HepG2 (cell line): ENCODE data around the gene P2RX5. TPM values are rescaled to one million over a fixed set of nuclear protein-coding genes. Genes with fewer than 3 reads are reported as not detected.
A peak's percentile ranks its signal among the peaks of the same experiment; 100 is the strongest.

ENCODE experiments used
- BRCA1 ChIP-seq: sonication (generic); formaldehyde crosslinking; IDR thresholded peaks from 2 replicates; pipeline ENCODE4 v1.4.0; 2020; ENCODE audit warnings: missing genetic modification reagents
- FOXA1 ChIP-seq, 2 experiments: fragments of 450-650 bp in 1 of 2; sonication (generic) in 1 of 2; formaldehyde crosslinking in 1 of 2; IDR thresholded peaks; 2 replicates each; pipeline versions ENCODE4 v1.4.0 to v1.6.1; 2016 to 2020; ENCODE audit warnings: missing genetic modification reagents in 1 of 2
- KDM4B ChIP-seq: sonication (generic); formaldehyde crosslinking; IDR thresholded peaks from 2 replicates; pipeline ENCODE4 v1.4.0; 2020; ENCODE audit warnings: missing genetic modification reagents
- KDM5A ChIP-seq: fragments of 200-600 bp; sonication (generic); IDR thresholded peaks from 2 replicates; pipeline ENCODE4 v1.7.0; 2018; ENCODE audit warnings: antibody characterized with exemption, mild to moderate bottlenecking, low read length, borderline replicate concordance
- MZF1 ChIP-seq: sonication (generic); formaldehyde crosslinking; IDR thresholded peaks from 2 replicates; pipeline ENCODE4 v1.8.1; 2023; ENCODE audit warnings: mild to moderate bottlenecking, missing genetic modification reagents, borderline replicate concordance
- NCOR1 ChIP-seq: fragments of 200-600 bp; sonication (generic); IDR thresholded peaks from 2 replicates; pipeline ENCODE4 v1.7.0; 2017; ENCODE audit warnings: antibody characterized with exemption, low read length, borderline replicate concordance
- RFX3 ChIP-seq: IDR thresholded peaks from 2 replicates; pipeline ENCODE4 v1.6.1; 2016; ENCODE audit warnings: missing biosample characterization, missing genetic modification reagents
- SMAD1 ChIP-seq: sonication (generic); formaldehyde crosslinking; IDR thresholded peaks from 2 replicates; pipeline ENCODE4 v1.4.0; 2020; ENCODE audit warnings: missing genetic modification reagents, low read depth, mild to moderate bottlenecking, borderline replicate concordance
- ZBTB8A ChIP-seq: sonication (generic); formaldehyde crosslinking; IDR thresholded peaks from 2 replicates; pipeline ENCODE4 v1.4.0; 2020; ENCODE audit warnings: mild to moderate bottlenecking, low read depth, missing genetic modification reagents, borderline replicate concordance
- ZFP41 ChIP-seq: sonication (generic); formaldehyde crosslinking; IDR thresholded peaks from 2 replicates; pipeline ENCODE4 v1.4.0; 2020; ENCODE audit warnings: mild to moderate bottlenecking, missing genetic modification reagents, borderline replicate concordance
- ZFP62 ChIP-seq: sonication (generic); formaldehyde crosslinking; IDR thresholded peaks from 2 replicates; pipeline ENCODE4 v1.4.0; 2020; ENCODE audit warnings: missing genetic modification reagents
- ZZZ3 ChIP-seq: sonication (generic); formaldehyde crosslinking; IDR thresholded peaks from 2 replicates; pipeline ENCODE4 v1.4.0; 2020; ENCODE audit warnings: missing genetic modification reagents, mild to moderate bottlenecking, borderline replicate concordance
- polyA plus RNA-seq, 8 experiments: library from polyadenylated mRNA; depleted of rRNA in 3 of 8; stranded (reverse) in 7 of 8; unstranded in 1 of 8; fragments of >200 nt; fragmentation: Illumina TruSeq in 4 of 8; extraction: Trizol in 4 of 8; gene quantifications; 2 replicates each; pipeline versions ENCODE4 v1.2.1 to v1.2.3, GENCODE V29; 2011 to 2016; ENCODE audit warnings: low read depth in 4 of 8, missing spikeins in 1 of 8, mixed read lengths in 1 of 8; ENCODE audit not compliant: insufficient read depth in 1 of 8
- total RNA-seq, 5 experiments: library from RNA; depleted of rRNA; stranded (reverse); fragments of >200 nt; fragmentation: Illumina TruSeq; extraction: Trizol; gene quantifications; 2 replicates each; pipeline ENCODE4 v1.2.3, GENCODE V29; 2016; ENCODE audit warnings: low read depth in 1 of 5
- TF ChIP-seq, protein P1 (sequence below): sonication (generic); formaldehyde crosslinking; IDR thresholded peaks from 2 replicates; pipeline ENCODE4 v1.5.0; 2020; ENCODE audit warnings: mild to moderate bottlenecking, missing genetic modification reagents, borderline replicate concordance
- TF ChIP-seq, protein P2 (sequence below): sonication (generic); formaldehyde crosslinking; IDR thresholded peaks from 2 replicates; pipeline ENCODE4 v1.4.0; 2020; ENCODE audit warnings: missing genetic modification reagents, mild to moderate bottlenecking, borderline replicate concordance
- TF ChIP-seq, protein P3 (sequence below): sonication (generic); formaldehyde crosslinking; IDR thresholded peaks from 2 replicates; pipeline ENCODE4 v1.8.0; 2023; ENCODE audit warnings: mild to moderate bottlenecking, missing genetic modification reagents
- TF ChIP-seq, protein P4 (sequence below), 2 experiments: fragments of 450-650 bp in 1 of 2; sonication (generic) in 1 of 2; formaldehyde crosslinking; IDR thresholded peaks; 2 replicates each; pipeline versions ENCODE4 v1.5.0 to v1.8.0; 2020 to 2022; ENCODE audit warnings: mild to moderate bottlenecking in 1 of 2, missing genetic modification reagents in 1 of 2
- TF ChIP-seq, protein P5 (sequence below): sonication (generic); formaldehyde crosslinking; IDR thresholded peaks from 2 replicates; pipeline ENCODE4 v1.4.0; 2020; ENCODE audit warnings: missing genetic modification reagents

The P2RX5 gene
- total and polyA plus RNA-seq, 2 of the 13 experiments (the other 11 are each of a cell fraction or from before 2014, with no cell fraction given): 0.95 to 1.7 TPM

DNA sequence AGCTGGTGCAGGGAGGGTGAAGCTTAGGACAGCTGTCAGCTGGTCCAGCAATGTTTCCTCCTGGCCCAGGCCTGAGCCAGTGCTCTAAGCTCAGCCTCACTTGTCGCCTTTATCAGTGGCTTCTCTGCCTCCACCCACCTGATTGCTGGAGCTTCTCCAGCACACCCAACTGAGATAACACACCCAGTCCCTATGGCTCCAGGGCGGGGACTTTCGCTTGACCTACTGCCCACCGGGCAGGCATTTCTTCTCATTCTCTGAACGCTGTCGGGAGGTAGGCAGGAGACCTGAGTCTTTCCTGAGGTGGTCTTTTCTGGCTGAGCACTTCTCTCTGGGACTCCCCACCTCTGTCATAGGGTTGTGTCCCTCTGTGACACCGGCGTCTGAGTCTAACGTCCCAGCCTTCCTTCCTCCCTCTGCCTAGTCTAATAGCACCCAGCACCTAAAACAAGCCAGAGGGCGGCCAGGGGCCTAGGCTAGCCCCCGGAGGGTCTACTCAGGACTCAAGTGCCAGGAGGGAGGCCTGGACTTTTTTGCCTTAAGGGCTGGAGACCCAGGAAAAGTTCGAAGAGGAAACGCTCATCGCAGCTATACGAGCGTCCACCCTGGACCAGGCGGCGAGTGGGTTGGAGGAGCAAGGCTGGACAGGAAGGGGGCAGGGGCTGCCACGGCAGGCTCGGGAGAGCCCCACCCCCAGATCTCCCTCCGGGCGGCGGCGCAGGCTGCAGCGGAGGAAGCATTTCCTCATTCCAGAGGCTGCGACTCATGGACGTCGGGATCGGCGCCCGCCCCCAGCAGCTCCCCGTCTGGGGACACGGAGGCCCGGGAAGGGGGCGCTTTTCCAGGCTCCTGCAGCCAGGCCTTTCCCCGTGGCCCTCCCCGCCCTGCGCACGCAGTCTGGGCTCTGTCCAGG is 28.3 kb downstream of the P2RX5 start (continued):
- TF ChIP-seq, protein P1, sequence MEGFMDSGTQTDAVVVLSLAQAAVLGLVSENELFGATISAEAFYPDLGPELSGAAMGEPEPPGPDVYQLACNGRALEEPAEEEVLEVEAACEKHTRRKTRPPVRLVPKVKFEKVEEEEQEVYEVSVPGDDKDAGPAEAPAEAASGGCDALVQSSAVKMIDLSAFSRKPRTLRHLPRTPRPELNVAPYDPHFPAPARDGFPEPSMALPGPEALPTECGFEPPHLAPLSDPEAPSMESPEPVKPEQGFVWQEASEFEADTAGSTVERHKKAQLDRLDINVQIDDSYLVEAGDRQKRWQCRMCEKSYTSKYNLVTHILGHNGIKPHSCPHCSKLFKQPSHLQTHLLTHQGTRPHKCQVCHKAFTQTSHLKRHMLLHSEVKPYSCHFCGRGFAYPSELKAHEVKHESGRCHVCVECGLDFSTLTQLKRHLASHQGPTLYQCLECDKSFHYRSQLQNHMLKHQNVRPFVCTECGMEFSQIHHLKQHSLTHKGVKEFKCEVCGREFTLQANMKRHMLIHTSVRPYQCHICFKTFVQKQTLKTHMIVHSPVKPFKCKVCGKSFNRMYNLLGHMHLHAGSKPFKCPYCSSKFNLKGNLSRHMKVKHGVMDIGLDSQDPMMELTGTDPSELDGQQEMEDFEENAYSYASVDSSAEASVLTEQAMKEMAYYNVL: peak; percentile 13; the same call in 1 of the 2 replicates
- TF ChIP-seq MZF1: peak; percentile 94; the same call in 1 of the 2 replicates
- TF ChIP-seq ZBTB8A (CRISPR knock-in tag): no peak
- no peak for TF ChIP-seq ZFP41 (CRISPR knock-in tag)
- TF ChIP-seq, protein P2, sequence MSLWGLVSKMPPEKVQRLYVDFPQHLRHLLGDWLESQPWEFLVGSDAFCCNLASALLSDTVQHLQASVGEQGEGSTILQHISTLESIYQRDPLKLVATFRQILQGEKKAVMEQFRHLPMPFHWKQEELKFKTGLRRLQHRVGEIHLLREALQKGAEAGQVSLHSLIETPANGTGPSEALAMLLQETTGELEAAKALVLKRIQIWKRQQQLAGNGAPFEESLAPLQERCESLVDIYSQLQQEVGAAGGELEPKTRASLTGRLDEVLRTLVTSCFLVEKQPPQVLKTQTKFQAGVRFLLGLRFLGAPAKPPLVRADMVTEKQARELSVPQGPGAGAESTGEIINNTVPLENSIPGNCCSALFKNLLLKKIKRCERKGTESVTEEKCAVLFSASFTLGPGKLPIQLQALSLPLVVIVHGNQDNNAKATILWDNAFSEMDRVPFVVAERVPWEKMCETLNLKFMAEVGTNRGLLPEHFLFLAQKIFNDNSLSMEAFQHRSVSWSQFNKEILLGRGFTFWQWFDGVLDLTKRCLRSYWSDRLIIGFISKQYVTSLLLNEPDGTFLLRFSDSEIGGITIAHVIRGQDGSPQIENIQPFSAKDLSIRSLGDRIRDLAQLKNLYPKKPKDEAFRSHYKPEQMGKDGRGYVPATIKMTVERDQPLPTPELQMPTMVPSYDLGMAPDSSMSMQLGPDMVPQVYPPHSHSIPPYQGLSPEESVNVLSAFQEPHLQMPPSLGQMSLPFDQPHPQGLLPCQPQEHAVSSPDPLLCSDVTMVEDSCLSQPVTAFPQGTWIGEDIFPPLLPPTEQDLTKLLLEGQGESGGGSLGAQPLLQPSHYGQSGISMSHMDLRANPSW (CRISPR knock-in tag): 0 out of 2 replicates have a peak, but pooled peaks have one; percentile 28
- TF ChIP-seq BRCA1 (CRISPR knock-in tag): no peak
- TF ChIP-seq, protein P3, sequence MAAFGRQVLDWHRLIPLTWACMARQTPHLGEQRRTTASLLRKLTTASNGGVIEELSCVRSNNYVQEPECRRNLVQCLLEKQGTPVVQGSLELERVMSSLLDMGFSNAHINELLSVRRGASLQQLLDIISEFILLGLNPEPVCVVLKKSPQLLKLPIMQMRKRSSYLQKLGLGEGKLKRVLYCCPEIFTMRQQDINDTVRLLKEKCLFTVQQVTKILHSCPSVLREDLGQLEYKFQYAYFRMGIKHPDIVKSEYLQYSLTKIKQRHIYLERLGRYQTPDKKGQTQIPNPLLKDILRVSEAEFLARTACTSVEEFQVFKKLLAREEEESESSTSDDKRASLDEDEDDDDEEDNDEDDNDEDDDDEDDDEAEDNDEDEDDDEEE (CRISPR knock-in tag): 0 out of 2 replicates have a peak, but pooled peaks have one; percentile 29
- TF ChIP-seq ZFP62: no peak
- no peak for TF ChIP-seq ZZZ3 (CRISPR knock-in tag)
- TF ChIP-seq NCOR1: peak; percentile 43; the same call in 1 of the 2 replicates
- TF ChIP-seq RFX3 (CRISPR knock-in tag): no peak
- TF ChIP-seq FOXA1 (IDR thresholded peaks at IDR 0.05): no peak
- no peak for TF ChIP-seq FOXA1 (CRISPR knock-in tag; IDR thresholded peaks at IDR 0.05)
- no peak for TF ChIP-seq KDM4B (CRISPR knock-in tag)
- 0 out of 2 replicates have a peak, but pooled peaks have one; percentile 15 for TF ChIP-seq KDM5A
- TF ChIP-seq SMAD1 (CRISPR knock-in tag): no peak
- TF ChIP-seq, protein P4, sequence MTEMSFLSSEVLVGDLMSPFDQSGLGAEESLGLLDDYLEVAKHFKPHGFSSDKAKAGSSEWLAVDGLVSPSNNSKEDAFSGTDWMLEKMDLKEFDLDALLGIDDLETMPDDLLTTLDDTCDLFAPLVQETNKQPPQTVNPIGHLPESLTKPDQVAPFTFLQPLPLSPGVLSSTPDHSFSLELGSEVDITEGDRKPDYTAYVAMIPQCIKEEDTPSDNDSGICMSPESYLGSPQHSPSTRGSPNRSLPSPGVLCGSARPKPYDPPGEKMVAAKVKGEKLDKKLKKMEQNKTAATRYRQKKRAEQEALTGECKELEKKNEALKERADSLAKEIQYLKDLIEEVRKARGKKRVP (CRISPR knock-in tag; IDR thresholded peaks at IDR 0.05): no peak
- TF ChIP-seq, protein P5, sequence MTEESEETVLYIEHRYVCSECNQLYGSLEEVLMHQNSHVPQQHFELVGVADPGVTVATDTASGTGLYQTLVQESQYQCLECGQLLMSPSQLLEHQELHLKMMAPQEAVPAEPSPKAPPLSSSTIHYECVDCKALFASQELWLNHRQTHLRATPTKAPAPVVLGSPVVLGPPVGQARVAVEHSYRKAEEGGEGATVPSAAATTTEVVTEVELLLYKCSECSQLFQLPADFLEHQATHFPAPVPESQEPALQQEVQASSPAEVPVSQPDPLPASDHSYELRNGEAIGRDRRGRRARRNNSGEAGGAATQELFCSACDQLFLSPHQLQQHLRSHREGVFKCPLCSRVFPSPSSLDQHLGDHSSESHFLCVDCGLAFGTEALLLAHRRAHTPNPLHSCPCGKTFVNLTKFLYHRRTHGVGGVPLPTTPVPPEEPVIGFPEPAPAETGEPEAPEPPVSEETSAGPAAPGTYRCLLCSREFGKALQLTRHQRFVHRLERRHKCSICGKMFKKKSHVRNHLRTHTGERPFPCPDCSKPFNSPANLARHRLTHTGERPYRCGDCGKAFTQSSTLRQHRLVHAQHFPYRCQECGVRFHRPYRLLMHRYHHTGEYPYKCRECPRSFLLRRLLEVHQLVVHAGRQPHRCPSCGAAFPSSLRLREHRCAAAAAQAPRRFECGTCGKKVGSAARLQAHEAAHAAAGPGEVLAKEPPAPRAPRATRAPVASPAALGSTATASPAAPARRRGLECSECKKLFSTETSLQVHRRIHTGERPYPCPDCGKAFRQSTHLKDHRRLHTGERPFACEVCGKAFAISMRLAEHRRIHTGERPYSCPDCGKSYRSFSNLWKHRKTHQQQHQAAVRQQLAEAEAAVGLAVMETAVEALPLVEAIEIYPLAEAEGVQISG: peak; percentile 42
